ENCODE results near the gene FTSJ1. TPM values are rescaled to one million over a fixed set of nuclear protein-coding genes. Genes with fewer than 3 reads are reported as not detected.

Gene FTSJ1
- polyA plus RNA-seq, 3 donors = 36.6 to 44.3 (median 40.4) TPM

GRCh38 chrX:48490661-48491060, 14.7 kb downstream of the FTSJ1 start:
- Histone ChIP-seq H3K4me2 (replicated peaks; ENCODE audit: extremely low read depth, low read length, poor library complexity, severe bottlenecking) (no peak overlapping the region), H3K27me3 (ENCODE audit: control insufficient read depth in 2 of 2, insufficient read depth in 2 of 2, low read length in 2 of 2) (no peaks in the 10 kb centered on the region), H2AFZ (ENCODE audit: insufficient read depth, low read depth, low read length, poor library complexity, severe bottlenecking) (no peak overlapping the region), H3K9me3 (replicated peaks in 1 of 2; ENCODE audit: control insufficient read depth in 1 of 2, insufficient read depth in 1 of 2, low read length in 2 of 2) (no peaks in the 10 kb centered on the region), H3K4me1 (ENCODE audit: control insufficient read depth in 1 of 2, insufficient read depth in 2 of 2, low read length in 2 of 2) (peaks cover 10 to 12% of the 10 kb centered on the region in 2 donors), H4K20me1 (ENCODE audit: insufficient read depth, low read length) (no peaks in the 10 kb centered on the region), H3K27ac (ENCODE audit: low read depth in 1 of 2, low read length in 2 of 2) (no peak overlapping the region), H3K79me2 (ENCODE audit: insufficient read depth, low read length) (no peaks in the 10 kb centered on the region), H3K36me3 (replicated peaks in 1 of 2; ENCODE audit: control insufficient read depth in 1 of 2, insufficient read depth in 2 of 2, low read length in 2 of 2) (peaks cover 2 to 4% of the 10 kb centered on the region in 2 donors), H3K4me3 (replicated peaks in 1 of 3; ENCODE audit: low read depth in 2 of 3, low read length in 3 of 3) (no peak overlapping the region), H3K9ac (ENCODE audit: insufficient read depth, low read length, poor library complexity, severe bottlenecking) (no peak overlapping the region)
- WGBS (ENCODE audit: insufficient coverage) = 94% methylated on average over 2 of the region's 8 CpGs
- peaks cover 0 to 5% (median 0%) of the 10 kb centered on the region in 3 donors for H3K27me3 Mint-ChIP-seq (ENCODE audit: low read depth in 3 of 3)
- H3K4me3 Mint-ChIP-seq = no peak overlapping the region
- no peak for DNase-seq
- no peaks in the 10 kb centered on the region for H3K36me3 Mint-ChIP-seq
- peaks cover 16% of the 10 kb centered on the region for H3K4me1 Mint-ChIP-seq
- intact Hi-C loops (cut with micrococcal nuclease) = no loop called here
- peak overlapping the region in 2 of 7 donors; percentile 57 to 83 for H3K27ac Mint-ChIP-seq
- peaks cover 0 to 3% (median 0%) of the 10 kb centered on the region in 7 donors for H3K9me3 Mint-ChIP-seq
- no peak for TF ChIP-seq CTCF (IDR thresholded peaks at IDR 0.05)

GRCh38 chrX:48491809-48492208, 15.8 kb downstream of the FTSJ1 start:
- no peak overlapping the region for H3K9ac ChIP-seq (ENCODE audit: insufficient read depth, low read length, poor library complexity, severe bottlenecking)
- peak overlapping the region in 1 of 2 donors; percentile 62 for H3K27ac ChIP-seq (ENCODE audit: low read depth in 1 of 2, low read length in 2 of 2)
- DNase-seq = no peak
- Mint-ChIP-seq H3K27me3 (ENCODE audit: low read depth in 3 of 3) (peaks cover 0 to 5% (median 1%) of the 10 kb centered on the region in 3 donors), H3K27ac (peak overlapping the region in 6 of 7 donors; percentile 58 to 91 (median 82)), H3K4me1 (peaks cover 16% of the 10 kb centered on the region), H3K9me3 (peaks cover 0 to 3% (median 0%) of the 10 kb centered on the region in 7 donors), H3K4me3 (no peak overlapping the region), H3K36me3 (no peaks in the 10 kb centered on the region)
- H3K4me1 ChIP-seq (ENCODE audit: control insufficient read depth in 1 of 2, insufficient read depth in 2 of 2, low read length in 2 of 2) = peaks cover 10 to 12% of the 10 kb centered on the region in 2 donors
- H3K27me3 ChIP-seq (ENCODE audit: control insufficient read depth in 2 of 2, insufficient read depth in 2 of 2, low read length in 2 of 2) = no peaks in the 10 kb centered on the region
- no peaks in the 10 kb centered on the region for H3K36me3 ChIP-seq (replicated peaks in 1 of 2; ENCODE audit: control insufficient read depth in 1 of 2, insufficient read depth in 2 of 2, low read length in 2 of 2)
- WGBS (ENCODE audit: insufficient coverage) = 100% methylated on average over 1 of the region's 9 CpGs
- H3K79me2 ChIP-seq (ENCODE audit: insufficient read depth, low read length) = no peaks in the 10 kb centered on the region
- no peak overlapping the region for H3K4me3 ChIP-seq (replicated peaks in 1 of 3; ENCODE audit: low read depth in 2 of 3, low read length in 3 of 3)
- no peak for TF ChIP-seq CTCF (IDR thresholded peaks at IDR 0.05)
- no peaks in the 10 kb centered on the region for H3K9me3 ChIP-seq (replicated peaks in 1 of 2; ENCODE audit: control insufficient read depth in 1 of 2, insufficient read depth in 1 of 2, low read length in 2 of 2)
- intact Hi-C loops (cut with micrococcal nuclease) = no loop called here
- no peak overlapping the region for H3K4me2 ChIP-seq (replicated peaks; ENCODE audit: extremely low read depth, low read length, poor library complexity, severe bottlenecking)
- peak overlapping the region; percentile 61 for H2AFZ ChIP-seq (ENCODE audit: insufficient read depth, low read depth, low read length, poor library complexity, severe bottlenecking)
- H4K20me1 ChIP-seq (ENCODE audit: insufficient read depth, low read length) = no peaks in the 10 kb centered on the region

Data from CD14-positive monocyte (primary cell).